Measurements from ENCODE around the gene TRAPPC3L. TPM values are rescaled to one million over a fixed set of nuclear protein-coding genes. Genes with fewer than 3 reads are reported as not detected.

TRAPPC3L gene
- total and polyA plus RNA-seq, 12 donors = 0.10 to 0.57 (median 0.27) TPM; not detected in 4

DNA sequence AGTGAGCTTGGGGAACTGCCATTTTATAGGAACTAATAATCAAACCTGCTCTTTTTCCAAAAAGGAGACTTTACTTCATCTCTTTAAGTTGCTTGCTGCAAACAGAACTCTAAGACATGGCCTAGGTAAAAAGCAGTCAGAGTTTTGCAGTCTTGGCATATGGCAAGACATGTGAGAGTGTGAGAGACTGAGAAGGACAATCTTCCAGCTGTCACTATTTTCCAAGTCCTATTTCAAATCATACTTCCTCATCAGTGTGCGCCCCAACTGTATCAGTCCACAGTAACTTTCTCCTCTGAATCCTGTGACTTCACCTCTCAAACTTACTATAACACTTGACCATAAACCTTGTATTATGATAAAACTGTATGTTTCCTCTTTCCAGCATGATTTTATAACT is 74.0 kb downstream of the TRAPPC3L start:
- Histone ChIP-seq H3K9me3 (replicated peaks in 1 of 3) (no peaks in the 10 kb centered on the region), H3K4me3 (no peak overlapping the region), H3K36me3 (replicated peaks in 1 of 2) (no peaks in the 10 kb centered on the region), H3K27me3 (no peaks in the 10 kb centered on the region), H3K27ac (no peak overlapping the region), H3K4me1 (replicated peaks in 1 of 2) (no peaks in the 10 kb centered on the region)
- TF ChIP-seq, protein P1, sequence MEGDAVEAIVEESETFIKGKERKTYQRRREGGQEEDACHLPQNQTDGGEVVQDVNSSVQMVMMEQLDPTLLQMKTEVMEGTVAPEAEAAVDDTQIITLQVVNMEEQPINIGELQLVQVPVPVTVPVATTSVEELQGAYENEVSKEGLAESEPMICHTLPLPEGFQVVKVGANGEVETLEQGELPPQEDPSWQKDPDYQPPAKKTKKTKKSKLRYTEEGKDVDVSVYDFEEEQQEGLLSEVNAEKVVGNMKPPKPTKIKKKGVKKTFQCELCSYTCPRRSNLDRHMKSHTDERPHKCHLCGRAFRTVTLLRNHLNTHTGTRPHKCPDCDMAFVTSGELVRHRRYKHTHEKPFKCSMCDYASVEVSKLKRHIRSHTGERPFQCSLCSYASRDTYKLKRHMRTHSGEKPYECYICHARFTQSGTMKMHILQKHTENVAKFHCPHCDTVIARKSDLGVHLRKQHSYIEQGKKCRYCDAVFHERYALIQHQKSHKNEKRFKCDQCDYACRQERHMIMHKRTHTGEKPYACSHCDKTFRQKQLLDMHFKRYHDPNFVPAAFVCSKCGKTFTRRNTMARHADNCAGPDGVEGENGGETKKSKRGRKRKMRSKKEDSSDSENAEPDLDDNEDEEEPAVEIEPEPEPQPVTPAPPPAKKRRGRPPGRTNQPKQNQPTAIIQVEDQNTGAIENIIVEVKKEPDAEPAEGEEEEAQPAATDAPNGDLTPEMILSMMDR (IDR thresholded peaks at IDR 0.05) = no peak
- no peak for TF ChIP-seq POLR2A (IDR thresholded peaks at IDR 0.05)
- WGBS, 4 donors = 77 to 91% (median 82%) methylated on average over 1 of the region's 1 CpG
- no peak for DNase-seq
- intact Hi-C loops (cut with DNase I) = no loop called here

DNA sequence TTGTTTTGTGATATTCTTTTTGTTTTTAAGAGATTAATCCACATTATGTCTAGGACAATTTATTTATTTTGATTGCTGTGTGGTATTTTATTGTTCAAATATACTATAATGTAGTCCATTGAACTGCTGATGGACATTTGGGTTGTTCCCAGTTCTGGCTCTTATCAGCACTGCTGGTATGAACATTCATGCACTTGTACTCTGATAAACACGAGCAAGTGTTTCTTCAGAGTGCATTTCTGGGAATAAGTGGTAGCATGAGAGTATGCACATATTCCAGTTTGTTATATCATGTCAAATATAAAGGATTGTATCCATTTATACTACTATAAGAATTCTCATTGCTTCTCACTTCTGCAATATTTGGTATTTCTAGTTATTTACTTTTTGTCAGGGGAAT is 77.2 kb downstream of the TRAPPC3L start:
- no peak for DNase-seq
- WGBS, 4 donors = 65 to 77% (median 76%) methylated on average over 1 of the region's 1 CpG
- Histone ChIP-seq H3K9me3 (replicated peaks in 1 of 3) (no peaks in the 10 kb centered on the region), H3K27ac (no peak overlapping the region), H3K36me3 (replicated peaks in 1 of 2) (no peaks in the 10 kb centered on the region), H3K4me1 (replicated peaks in 1 of 2) (no peaks in the 10 kb centered on the region), H3K4me3 (no peak overlapping the region), H3K27me3 (no peaks in the 10 kb centered on the region)
- no peak for TF ChIP-seq POLR2A (IDR thresholded peaks at IDR 0.05)
- TF ChIP-seq, protein P1 (IDR thresholded peaks at IDR 0.05) = no peak
- intact Hi-C loops (cut with DNase I) = no loop called here

DNA sequence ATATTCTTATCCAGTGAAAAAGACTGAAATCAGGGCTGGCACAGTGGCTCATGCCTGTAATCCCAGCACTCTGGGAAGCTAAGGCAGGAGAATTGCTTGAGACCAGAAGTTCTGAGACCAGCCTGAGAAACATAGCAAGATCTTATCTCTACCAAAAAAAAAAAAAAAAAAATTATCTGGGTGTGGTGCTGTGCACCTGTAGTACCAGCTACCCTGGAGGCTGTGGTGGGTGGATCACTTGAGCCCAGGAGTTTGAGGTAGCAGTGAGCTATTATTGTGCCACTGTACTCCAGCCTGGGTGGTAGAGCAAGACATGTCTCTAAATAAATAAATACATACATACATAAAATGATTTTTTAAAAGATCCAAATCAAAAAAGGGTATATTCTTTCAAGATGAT is 78.0 kb downstream of the TRAPPC3L start:
- Histone ChIP-seq H3K36me3 (replicated peaks in 1 of 2) (no peaks in the 10 kb centered on the region), H3K4me1 (replicated peaks in 1 of 2) (peaks cover 0 to 1% of the 10 kb centered on the region in 2 donors), H3K27ac (no peak overlapping the region), H3K27me3 (no peaks in the 10 kb centered on the region), H3K4me3 (no peak overlapping the region), H3K9me3 (replicated peaks in 1 of 3) (no peaks in the 10 kb centered on the region)
- TF ChIP-seq, protein P1 (IDR thresholded peaks at IDR 0.05) = no peak
- no peak for TF ChIP-seq POLR2A (IDR thresholded peaks at IDR 0.05)
- intact Hi-C loops (cut with DNase I) = no loop called here
- no peak for DNase-seq

DNA sequence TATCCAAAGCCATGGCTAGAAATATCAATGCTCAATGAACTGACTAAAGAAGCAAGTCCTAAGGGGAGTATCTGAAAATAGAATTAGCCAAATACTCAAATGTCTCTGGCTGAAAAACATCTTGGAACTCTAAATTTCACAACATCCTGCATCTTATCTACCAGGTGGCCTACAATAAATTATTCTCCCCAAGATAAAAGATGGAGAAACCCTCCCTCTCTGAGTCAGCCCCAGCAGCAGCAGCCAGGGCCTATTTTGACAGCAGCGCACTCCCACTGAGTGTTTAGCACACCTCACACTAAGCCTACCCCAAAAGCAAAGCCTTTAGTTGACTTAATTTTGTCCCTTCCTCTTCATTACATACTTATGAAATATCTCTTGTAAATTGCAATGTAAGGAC is 78.4 kb downstream of the TRAPPC3L start:
- no peak for TF ChIP-seq POLR2A (IDR thresholded peaks at IDR 0.05)
- TF ChIP-seq, protein P1 (IDR thresholded peaks at IDR 0.05) = no peak
- Histone ChIP-seq H3K4me3 (no peak overlapping the region), H3K27me3 (no peaks in the 10 kb centered on the region), H3K27ac (no peak overlapping the region), H3K9me3 (replicated peaks in 1 of 3) (no peaks in the 10 kb centered on the region), H3K36me3 (replicated peaks in 1 of 2) (no peaks in the 10 kb centered on the region), H3K4me1 (replicated peaks in 1 of 2) (peaks cover 2 to 5% of the 10 kb centered on the region in 2 donors)
- WGBS, 4 donors = 92 to 100% (median 97%) methylated on average over 1 of the region's 1 CpG
- DNase-seq = no peak
- intact Hi-C loops (cut with DNase I) = no loop called here
